ENCODE measurements around the gene UNC13B. TPM values are rescaled to one million over a fixed set of nuclear protein-coding genes. Genes with fewer than 3 reads are reported as not detected.

The UNC13B gene
- total RNA-seq, 1 experiment from 2014 or later, result 17.6 TPM

DNA sequence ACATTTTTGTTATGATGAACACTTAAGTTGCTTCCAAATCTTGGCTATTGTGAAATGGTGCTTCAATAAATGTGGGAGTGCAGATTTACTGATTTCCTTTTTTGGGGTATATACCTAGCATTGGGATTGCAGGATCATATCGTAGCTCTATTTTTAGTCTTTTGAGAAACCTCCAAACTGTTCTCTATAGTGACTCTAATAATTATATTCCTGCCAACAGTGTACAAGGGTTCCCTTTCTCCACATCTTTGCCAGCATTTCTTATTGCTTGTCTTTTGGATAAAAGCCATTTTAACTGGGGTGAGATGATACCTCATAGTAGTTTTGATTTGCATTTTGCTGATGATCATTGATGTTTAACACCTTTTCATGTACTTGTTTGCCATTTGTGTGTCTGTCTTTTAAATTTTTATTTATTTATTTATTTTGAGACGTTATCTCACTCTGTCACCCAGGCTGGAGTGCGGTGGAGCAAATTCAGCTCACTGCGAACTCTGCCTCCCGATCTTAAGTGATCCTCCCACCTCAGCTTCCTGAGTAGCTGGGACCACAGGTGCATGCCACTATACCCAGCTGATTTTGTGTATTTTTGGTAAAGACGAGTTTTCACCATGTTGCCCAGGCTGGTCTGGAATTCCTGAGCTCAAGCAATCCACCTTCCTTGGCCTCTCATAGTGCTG lies 59.0 kb downstream of the UNC13B start (continued):
- TF ChIP-seq CTCF (IDR thresholded peaks at IDR 0.05 in 2 of 3, conservative IDR thresholded peaks at IDR 0.05 in 1 of 3; ENCODE audit: borderline replicate concordance in 1 of 3, insufficient read depth in 1 of 3, low read depth in 2 of 3, low read length in 2 of 3) (no peak), JUND (IDR thresholded peaks at IDR 0.05) (no peak), ELF1 (IDR thresholded peaks at IDR 0.05; ENCODE audit: borderline replicate concordance, low read depth) (no peak), TCF7L2 (IDR thresholded peaks at IDR 0.05; ENCODE audit: borderline replicate concordance, extremely low read depth, insufficient read depth, insufficient read length) (no peak), SIN3A (IDR thresholded peaks at IDR 0.05; ENCODE audit: low read depth) (no peak), SRF (IDR thresholded peaks at IDR 0.05; ENCODE audit: low read depth) (no peak), EGR1 (IDR thresholded peaks at IDR 0.05; ENCODE audit: low read depth) (no peak), CEBPB (IDR thresholded peaks at IDR 0.05; ENCODE audit: low read depth) (no peak), FOSL1 (IDR thresholded peaks at IDR 0.05; ENCODE audit: low read depth) (no peak)

GRCh38 chr9:35225677-35226076 lies 63.9 kb downstream of the UNC13B start:
- H3K27ac ChIP-seq (ENCODE audit: low read depth, low read length), result no peak overlapping the region
- H3K4me1 ChIP-seq (ENCODE audit: control insufficient read depth in 1 of 2, insufficient read depth in 2 of 2, low read length in 2 of 2), result no peaks in the 10 kb centered on the region
- no peak for DNase-seq (ENCODE audit: low read depth, low spot score)
- no peak overlapping the region for H2AFZ ChIP-seq (ENCODE audit: low read depth, low read length, poor library complexity, severe bottlenecking)
- no peak overlapping the region for H3K4me3 ChIP-seq (replicated peaks in 1 of 2; ENCODE audit: low read depth in 1 of 2, low read length in 2 of 2)
- ChIA-PET RAD21 (ENCODE audit: low non-redundant PET in 1 of 2, low total read pairs in 2 of 2, uncharacterized antibody in 2 of 2, unreplicated experiment in 2 of 2) (no interaction called here), CTCF (no interaction called here), POLR2A (no interaction called here)
- H3K9me3 ChIP-seq (ENCODE audit: control insufficient read depth in 1 of 2, insufficient read depth in 1 of 2, low read depth in 1 of 2, low read length in 2 of 2), result no peaks in the 10 kb centered on the region; a peak in 1 of 4 replicates
- H3K79me2 ChIP-seq (ENCODE audit: insufficient read depth, low read length), result no peaks in the 10 kb centered on the region
- no peaks in the 10 kb centered on the region for H4K20me1 ChIP-seq (ENCODE audit: insufficient read depth)
- TF ChIP-seq ZNF274 (IDR thresholded peaks at IDR 0.05; ENCODE audit: low read depth, low read length) (no peak), ZBTB33 (IDR thresholded peaks at IDR 0.05; ENCODE audit: extremely low read depth, insufficient replicate concordance, low read length) (no peak), POLR2AphosphoS5 (IDR thresholded peaks at IDR 0.05; ENCODE audit: low read depth, low read length) (no peak), SIN3A (IDR thresholded peaks at IDR 0.05; ENCODE audit: low read depth) (no peak), CBX3 (IDR thresholded peaks at IDR 0.05; ENCODE audit: low read depth) (no peak), EZH2phosphoT487 (IDR thresholded peaks at IDR 0.05; ENCODE audit: borderline replicate concordance) (no peak), YY1 (IDR thresholded peaks at IDR 0.05; ENCODE audit: extremely low read depth, insufficient replicate concordance, low read depth, low read length) (no peak)
- TF ChIP-seq, protein P1, sequence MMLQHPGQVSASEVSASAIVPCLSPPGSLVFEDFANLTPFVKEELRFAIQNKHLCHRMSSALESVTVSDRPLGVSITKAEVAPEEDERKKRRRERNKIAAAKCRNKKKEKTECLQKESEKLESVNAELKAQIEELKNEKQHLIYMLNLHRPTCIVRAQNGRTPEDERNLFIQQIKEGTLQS (IDR thresholded peaks at IDR 0.05), result no peak
- H3K27me3 ChIP-seq (ENCODE audit: insufficient read depth, low read length), result no peaks in the 10 kb centered on the region
- ATAC-seq, result no peak
- H3K36me3 ChIP-seq (ENCODE audit: control insufficient read depth in 1 of 2, insufficient read depth in 2 of 2, low read length in 2 of 2), result no peaks in the 10 kb centered on the region
- H3K9ac ChIP-seq (ENCODE audit: low read length), result no peak overlapping the region
- BruUV-seq (replicated peaks), result no TSS peak
- intact Hi-C loops (cut with micrococcal nuclease), result no loop called here
- no peak overlapping the region for H3K4me2 ChIP-seq (ENCODE audit: low read length)
- no peaks in the 10 kb centered on the region for H3K9me2 ChIP-seq (ENCODE audit: insufficient read depth)
